Loucy (cell line): ENCODE data around the gene BCAR3.

Experiments
- H2AFZ ChIP-seq: fragments of 200-600 bp; sonication (generic); 2 replicates; pipeline ENCODE4 v1.6.0; 2016; ENCODE audit warnings: antibody characterized with exemption, mild to moderate bottlenecking, low read length, moderate library complexity
- H3F3A ChIP-seq: fragments of 200-600 bp; 2 replicates; pipeline ENCODE4 v1.6.0; 2016; ENCODE audit warnings: antibody characterized with exemption, low read depth, mild to moderate bottlenecking
- H3K27me3 ChIP-seq: fragments of 200-600 bp; sonication (generic); 2 replicates; pipeline ENCODE4 v1.6.1; 2014; ENCODE audit warnings: low read length, mild to moderate bottlenecking; ENCODE audit not compliant: insufficient read depth, poor library complexity, severe bottlenecking
- H3K36me3 ChIP-seq: fragments of 200-600 bp; sonication (generic); 2 replicates; pipeline ENCODE4 v1.6.1; 2016; ENCODE audit warnings: low read length; ENCODE audit not compliant: insufficient read depth
- H3K4me1 ChIP-seq: fragments of 200-600 bp; sonication (generic); 2 replicates; pipeline ENCODE4 v1.5.1; 2014; ENCODE audit warnings: low read length, mild to moderate bottlenecking; ENCODE audit not compliant: insufficient read depth, poor library complexity, severe bottlenecking
- H3K4me2 ChIP-seq: fragments of 200-600 bp; sonication (generic); 2 replicates; pipeline ENCODE4 v1.6.0; 2014; ENCODE audit warnings: antibody characterized with exemption, low read length, low read depth, mild to moderate bottlenecking; ENCODE audit not compliant: poor library complexity, severe bottlenecking
- H3K4me3 ChIP-seq: fragments of 200-600 bp; sonication (generic); 2 replicates; pipeline ENCODE4 v1.5.1; 2014; ENCODE audit warnings: low read length, mild to moderate bottlenecking, mixed read lengths; ENCODE audit not compliant: poor library complexity, severe bottlenecking
- H3K79me2 ChIP-seq: fragments of 200-600 bp; sonication (generic); 2 replicates; pipeline ENCODE4 v1.6.1; 2014; ENCODE audit warnings: low read length; ENCODE audit not compliant: insufficient read depth
- H3K9ac ChIP-seq: fragments of 200-600 bp; sonication (generic); 2 replicates; pipeline ENCODE4 v1.6.0; 2014; ENCODE audit warnings: mild to moderate bottlenecking, low read depth, low read length, moderate library complexity; ENCODE audit not compliant: poor library complexity, severe bottlenecking
- H3K9me2 ChIP-seq: fragments of 200-600 bp; sonication (generic); replicated peaks from 2 replicates; pipeline ENCODE4 v1.6.1; 2016; ENCODE audit warnings: low read depth, low read length, mixed read lengths
- H3K9me3 ChIP-seq: fragments of 200-600 bp; sonication (generic); 2 replicates; pipeline ENCODE4 v1.6.1; 2014; ENCODE audit warnings: mild to moderate bottlenecking, antibody characterized with exemption, low read length, low read depth; ENCODE audit not compliant: insufficient read depth
- H4K20me1 ChIP-seq: fragments of 200-600 bp; sonication (generic); 2 replicates; pipeline ENCODE4 v1.6.0; 2014; ENCODE audit warnings: antibody characterized with exemption, low read length, mild to moderate bottlenecking; ENCODE audit not compliant: insufficient read depth, poor library complexity, severe bottlenecking
- CTCF ChIP-seq: fragments of 200-600 bp; sonication (generic); conservative IDR thresholded peaks from 2 replicates; pipeline ENCODE4 v1.5.1; 2014; ENCODE audit warnings: mild to moderate bottlenecking, antibody characterized with exemption, low read length
- EZH2phosphoT487 ChIP-seq: fragments of 200-600 bp; IDR thresholded peaks from 2 replicates; pipeline ENCODE4 v1.6.1; 2018; ENCODE audit warnings: antibody characterized with exemption, mild to moderate bottlenecking, moderate library complexity, borderline replicate concordance

Gene BCAR3

GRCh38 chr1:93585059-93585966 lies 96.3 kb downstream of the BCAR3 start:
- no peak overlapping the region for H2AFZ ChIP-seq
- no peaks in the 10 kb centered on the region for H4K20me1 ChIP-seq
- H3K4me1 ChIP-seq = peaks cover 31% of the 10 kb centered on the region
- H3K9me3 ChIP-seq = no peaks in the 10 kb centered on the region
- no peaks in the 10 kb centered on the region for H3K9me2 ChIP-seq
- H3K4me3 ChIP-seq = no peak overlapping the region
- no peak overlapping the region for H3K9ac ChIP-seq
- no peaks in the 10 kb centered on the region for H3K79me2 ChIP-seq
- no peaks in the 10 kb centered on the region for H3F3A ChIP-seq
- no peak for TF ChIP-seq EZH2phosphoT487
- TF ChIP-seq CTCF = no peak
- H3K36me3 ChIP-seq = no peaks in the 10 kb centered on the region
- no peak overlapping the region for H3K4me2 ChIP-seq
- H3K27me3 ChIP-seq = no peaks in the 10 kb centered on the region

DNA sequence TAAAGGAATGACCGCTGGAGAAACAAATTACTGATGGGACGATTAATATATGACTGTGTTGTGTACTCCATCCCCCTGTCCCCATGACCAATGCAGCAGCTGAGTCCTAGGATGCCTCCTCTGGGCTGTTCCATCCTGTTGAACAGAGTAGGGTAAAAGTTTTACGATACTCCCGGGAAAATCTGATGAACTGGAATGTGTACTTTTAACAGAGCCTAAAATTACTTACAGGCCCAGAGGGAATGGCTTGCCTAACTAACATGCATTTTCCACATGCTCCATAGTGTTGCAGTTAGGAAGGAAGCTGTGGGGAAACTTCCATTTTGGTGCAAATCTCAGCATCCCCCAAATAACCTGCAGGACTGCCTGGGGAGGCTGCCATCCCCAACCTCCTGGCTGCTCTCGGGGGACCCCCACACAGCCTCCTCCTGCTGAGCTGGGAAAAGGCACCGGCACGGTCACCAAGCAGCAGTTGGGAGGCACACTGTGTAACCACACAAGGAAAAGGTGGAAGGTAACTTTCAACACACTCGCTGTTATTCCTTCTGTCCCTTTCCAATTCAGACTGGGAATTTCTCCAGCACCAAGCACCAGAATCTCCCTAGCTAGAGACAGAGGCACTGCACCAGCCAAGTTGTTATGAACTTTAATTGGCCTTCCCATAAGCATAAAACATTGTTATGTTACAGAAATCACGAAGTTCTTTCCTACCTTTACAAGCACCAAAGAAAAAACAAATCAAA lies 97.2 kb downstream of the BCAR3 start:
- H4K20me1 ChIP-seq = no peaks in the 10 kb centered on the region
- H3K4me1 ChIP-seq = peaks cover 22% of the 10 kb centered on the region
- H3K4me2 ChIP-seq = no peak overlapping the region
- H3K9me3 ChIP-seq = no peaks in the 10 kb centered on the region
- no peaks in the 10 kb centered on the region for H3K36me3 ChIP-seq
- no peak overlapping the region for H3K9ac ChIP-seq
- no peaks in the 10 kb centered on the region for H3K79me2 ChIP-seq
- no peak overlapping the region for H2AFZ ChIP-seq
- H3K27me3 ChIP-seq = no peaks in the 10 kb centered on the region
- TF ChIP-seq CTCF (no peak), EZH2phosphoT487 (no peak)
- no peak overlapping the region for H3K4me3 ChIP-seq
- no peaks in the 10 kb centered on the region for H3F3A ChIP-seq
- H3K9me2 ChIP-seq = no peaks in the 10 kb centered on the region

DNA sequence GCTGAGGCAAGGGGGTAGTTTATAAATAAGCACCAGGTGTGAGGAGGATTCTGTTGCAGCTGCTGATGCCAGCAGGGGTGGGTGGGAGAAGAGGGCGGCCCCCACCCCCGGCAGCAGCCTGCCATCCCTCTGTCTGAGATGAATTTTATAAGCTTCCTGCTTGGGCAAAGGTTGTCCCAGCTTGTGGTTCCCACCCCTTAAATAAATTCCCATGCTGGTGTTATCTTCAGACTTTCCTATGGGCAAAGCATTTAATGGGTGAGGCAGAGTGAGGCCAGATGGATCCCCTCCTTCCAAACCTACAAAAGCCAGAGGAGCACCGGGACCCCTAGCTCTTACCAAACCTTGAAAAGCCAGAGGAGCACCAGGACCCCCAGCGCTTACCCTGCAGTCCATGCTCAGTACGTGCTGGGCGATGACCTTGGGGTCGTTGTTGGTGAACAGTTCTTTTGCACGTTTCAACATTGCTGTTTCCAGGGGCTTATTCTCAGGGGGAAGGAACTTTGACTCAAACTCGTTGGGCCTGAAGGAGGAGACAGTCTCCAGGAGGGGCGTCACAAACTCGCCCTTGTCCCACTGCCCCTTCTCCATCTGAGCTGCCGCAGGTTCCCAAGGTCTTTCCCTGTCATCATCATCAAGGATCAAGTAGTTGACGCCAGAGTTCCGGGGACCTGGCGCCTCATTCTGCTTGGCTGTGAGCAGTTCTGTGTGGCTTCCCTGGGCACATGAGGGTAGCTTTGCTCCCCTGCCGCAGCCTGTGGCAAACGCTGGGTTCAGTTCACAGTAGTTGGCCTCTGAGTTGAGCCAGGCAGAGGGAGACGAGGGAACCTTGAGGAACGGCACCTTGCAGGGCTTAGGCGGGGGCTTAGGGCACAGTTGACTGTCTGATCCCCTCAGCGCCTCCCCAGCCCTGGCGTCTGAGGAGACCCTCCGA lies 99.5 kb downstream of the BCAR3 start:
- no peaks in the 10 kb centered on the region for H3K9me2 ChIP-seq
- no peaks in the 10 kb centered on the region for H3K79me2 ChIP-seq
- no peaks in the 10 kb centered on the region for H3K36me3 ChIP-seq
- no peak overlapping the region for H3K4me3 ChIP-seq
- TF ChIP-seq EZH2phosphoT487 (no peak), CTCF (no peak)
- H3K4me1 ChIP-seq = no peaks in the 10 kb centered on the region
- no peak overlapping the region for H3K4me2 ChIP-seq
- no peaks in the 10 kb centered on the region for H3K27me3 ChIP-seq
- no peaks in the 10 kb centered on the region for H3F3A ChIP-seq
- no peak overlapping the region for H2AFZ ChIP-seq
- H3K9me3 ChIP-seq = no peaks in the 10 kb centered on the region
- H3K9ac ChIP-seq = no peak overlapping the region
- no peaks in the 10 kb centered on the region for H4K20me1 ChIP-seq
